NCI-H1105 treated with DMSO at 0.1 percent for 48 hours (cell line): Measurements from ENCODE around the gene PDE7B.

Source experiments
- DNase-seq: peaks from one replicate; lab custom pipeline; 2025; lab: John Stamatoyannopoulos, UW

PDE7B gene

DNA sequence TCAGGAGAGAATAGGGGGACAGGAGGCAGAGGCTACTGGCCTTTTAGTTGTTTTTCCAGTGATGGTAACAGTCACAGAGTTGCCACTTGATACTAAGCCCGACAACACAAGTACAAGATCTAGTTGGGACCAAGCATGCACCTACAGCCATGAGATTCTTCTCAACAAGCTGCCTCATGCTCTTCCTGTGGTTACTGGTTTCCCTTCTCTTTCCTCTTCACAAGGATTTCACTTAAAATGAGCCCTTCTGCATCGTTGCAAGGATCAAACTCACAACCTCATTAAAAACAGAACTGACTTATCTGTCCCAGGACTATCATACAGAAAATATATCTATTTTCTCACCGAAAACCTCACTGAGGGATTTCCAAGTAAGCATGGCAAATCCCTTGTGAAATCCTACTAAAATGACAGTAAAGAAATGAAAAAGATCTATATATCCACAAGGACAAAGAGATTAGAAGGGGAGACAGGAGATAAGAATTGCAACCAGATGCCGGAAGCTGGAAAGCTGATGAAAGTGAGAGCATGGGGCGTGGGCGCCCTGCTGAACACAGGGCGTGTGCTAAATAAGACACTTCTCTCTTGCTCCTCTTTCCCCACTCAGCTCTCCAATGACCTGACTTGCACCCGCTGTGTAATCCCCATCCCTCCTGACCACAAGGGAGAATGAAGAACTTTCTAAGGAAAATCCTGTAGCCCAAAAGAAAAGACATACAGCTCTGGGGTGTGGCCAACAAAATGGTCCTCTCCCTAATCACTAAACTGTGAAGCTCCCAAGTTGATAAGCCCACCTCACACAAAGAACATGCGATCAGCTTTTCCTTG, 385.2 kb downstream of the PDE7B start:
- DNase-seq, result no peak

DNA sequence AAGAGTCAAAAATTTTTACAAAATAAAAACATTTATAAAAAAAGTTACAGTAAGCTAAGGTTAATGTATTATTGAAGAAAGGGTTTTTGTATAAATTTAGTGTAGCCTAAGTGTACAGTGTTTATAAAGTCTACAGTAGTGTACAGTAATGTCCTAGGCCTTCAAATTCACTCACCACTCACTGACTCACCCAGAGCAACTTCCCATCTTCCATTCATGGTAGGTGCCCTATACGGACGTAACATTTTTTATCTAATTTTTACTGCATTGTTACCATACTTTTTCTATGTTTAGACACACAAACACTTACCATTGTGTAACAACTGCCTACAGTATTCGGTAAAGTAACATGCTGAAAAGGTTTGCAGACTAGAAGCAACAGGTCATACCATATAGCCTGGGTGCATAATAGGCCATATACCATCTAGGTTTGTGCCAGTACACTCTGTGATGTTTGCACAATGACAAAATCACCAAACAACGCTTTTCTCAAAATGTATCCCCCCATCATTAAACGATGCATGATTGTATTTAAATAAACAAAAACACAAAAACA, 392.6 kb downstream of the PDE7B start:
- no peak for DNase-seq
